Measurements from ENCODE around the gene IKZF5.

IKZF5 gene

DNA sequence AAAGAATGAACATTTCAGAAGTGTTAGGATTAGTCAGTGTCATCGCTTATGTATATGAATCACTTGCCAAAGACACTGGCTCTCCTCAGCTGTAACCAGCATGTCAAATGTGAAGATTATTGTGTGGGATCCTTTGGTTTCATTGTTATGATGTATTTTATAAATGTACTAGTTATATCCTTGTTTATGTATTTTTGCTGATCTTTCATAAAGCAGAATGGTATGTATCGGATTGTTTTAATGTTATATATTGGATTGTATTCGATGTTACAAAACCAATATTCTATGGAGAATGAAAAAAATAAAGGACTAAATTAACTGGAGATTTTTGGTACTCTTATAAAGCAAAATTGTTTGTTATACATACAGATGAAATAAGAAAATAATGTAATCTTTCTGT lies 49.4 kb upstream of the IKZF5 start:
- H3K9me3 ChIP-seq (ENCODE audit: control insufficient read depth, insufficient read depth, low read depth, low read length): no peaks in the 10 kb centered on the region
- H3K27ac ChIP-seq (ENCODE audit: extremely low read depth, low read depth, low read length): no peak overlapping the region
- ChIA-PET CTCF (interaction anchor here (0.6 to 2.5 kb wide), 2 partner anchors 14 to 17 kb away, joined by 3 to 14 read pairs; no protein-coding TSS in a partner anchor), POLR2A (no interaction called here)
- TF ChIP-seq HOXD13 (CRISPR knock-in tag; IDR thresholded peaks at IDR 0.05; ENCODE audit: borderline replicate concordance): no peak
- TF ChIP-seq ZNF239 (tag by site-specific recombination; IDR thresholded peaks at IDR 0.05): no peak
- TF ChIP-seq, protein P1, sequence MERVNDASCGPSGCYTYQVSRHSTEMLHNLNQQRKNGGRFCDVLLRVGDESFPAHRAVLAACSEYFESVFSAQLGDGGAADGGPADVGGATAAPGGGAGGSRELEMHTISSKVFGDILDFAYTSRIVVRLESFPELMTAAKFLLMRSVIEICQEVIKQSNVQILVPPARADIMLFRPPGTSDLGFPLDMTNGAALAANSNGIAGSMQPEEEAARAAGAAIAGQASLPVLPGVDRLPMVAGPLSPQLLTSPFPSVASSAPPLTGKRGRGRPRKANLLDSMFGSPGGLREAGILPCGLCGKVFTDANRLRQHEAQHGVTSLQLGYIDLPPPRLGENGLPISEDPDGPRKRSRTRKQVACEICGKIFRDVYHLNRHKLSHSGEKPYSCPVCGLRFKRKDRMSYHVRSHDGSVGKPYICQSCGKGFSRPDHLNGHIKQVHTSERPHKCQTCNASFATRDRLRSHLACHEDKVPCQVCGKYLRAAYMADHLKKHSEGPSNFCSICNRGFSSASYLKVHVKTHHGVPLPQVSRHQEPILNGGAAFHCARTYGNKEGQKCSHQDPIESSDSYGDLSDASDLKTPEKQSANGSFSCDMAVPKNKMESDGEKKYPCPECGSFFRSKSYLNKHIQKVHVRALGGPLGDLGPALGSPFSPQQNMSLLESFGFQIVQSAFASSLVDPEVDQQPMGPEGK (tag by site-specific recombination; IDR thresholded peaks at IDR 0.05): no peak
- no peak for TF ChIP-seq IKZF3 (tag by site-specific recombination; IDR thresholded peaks at IDR 0.05)
- no peak for TF ChIP-seq ZNF391 (tag by site-specific recombination; IDR thresholded peaks at IDR 0.05; ENCODE audit: borderline replicate concordance, low read depth)
- TF ChIP-seq GLI4 (tag by site-specific recombination; IDR thresholded peaks at IDR 0.05): no peak
- no peak for TF ChIP-seq ZNF610 (tag by site-specific recombination; IDR thresholded peaks at IDR 0.05; ENCODE audit: borderline replicate concordance)
- TF ChIP-seq ZFHX2 (tag by site-specific recombination; conservative IDR thresholded peaks at IDR 0.05): no peak
- TF ChIP-seq SETDB1 (IDR thresholded peaks at IDR 0.05; ENCODE audit: insufficient read length, low read length): no peak
- TF ChIP-seq ZNF404 (tag by site-specific recombination; IDR thresholded peaks at IDR 0.05): no peak
- no peak for TF ChIP-seq ZNF624 (tag by site-specific recombination; IDR thresholded peaks at IDR 0.05)
- no peak for TF ChIP-seq SCRT2 (tag by site-specific recombination; IDR thresholded peaks at IDR 0.05)
- TF ChIP-seq, protein P2, sequence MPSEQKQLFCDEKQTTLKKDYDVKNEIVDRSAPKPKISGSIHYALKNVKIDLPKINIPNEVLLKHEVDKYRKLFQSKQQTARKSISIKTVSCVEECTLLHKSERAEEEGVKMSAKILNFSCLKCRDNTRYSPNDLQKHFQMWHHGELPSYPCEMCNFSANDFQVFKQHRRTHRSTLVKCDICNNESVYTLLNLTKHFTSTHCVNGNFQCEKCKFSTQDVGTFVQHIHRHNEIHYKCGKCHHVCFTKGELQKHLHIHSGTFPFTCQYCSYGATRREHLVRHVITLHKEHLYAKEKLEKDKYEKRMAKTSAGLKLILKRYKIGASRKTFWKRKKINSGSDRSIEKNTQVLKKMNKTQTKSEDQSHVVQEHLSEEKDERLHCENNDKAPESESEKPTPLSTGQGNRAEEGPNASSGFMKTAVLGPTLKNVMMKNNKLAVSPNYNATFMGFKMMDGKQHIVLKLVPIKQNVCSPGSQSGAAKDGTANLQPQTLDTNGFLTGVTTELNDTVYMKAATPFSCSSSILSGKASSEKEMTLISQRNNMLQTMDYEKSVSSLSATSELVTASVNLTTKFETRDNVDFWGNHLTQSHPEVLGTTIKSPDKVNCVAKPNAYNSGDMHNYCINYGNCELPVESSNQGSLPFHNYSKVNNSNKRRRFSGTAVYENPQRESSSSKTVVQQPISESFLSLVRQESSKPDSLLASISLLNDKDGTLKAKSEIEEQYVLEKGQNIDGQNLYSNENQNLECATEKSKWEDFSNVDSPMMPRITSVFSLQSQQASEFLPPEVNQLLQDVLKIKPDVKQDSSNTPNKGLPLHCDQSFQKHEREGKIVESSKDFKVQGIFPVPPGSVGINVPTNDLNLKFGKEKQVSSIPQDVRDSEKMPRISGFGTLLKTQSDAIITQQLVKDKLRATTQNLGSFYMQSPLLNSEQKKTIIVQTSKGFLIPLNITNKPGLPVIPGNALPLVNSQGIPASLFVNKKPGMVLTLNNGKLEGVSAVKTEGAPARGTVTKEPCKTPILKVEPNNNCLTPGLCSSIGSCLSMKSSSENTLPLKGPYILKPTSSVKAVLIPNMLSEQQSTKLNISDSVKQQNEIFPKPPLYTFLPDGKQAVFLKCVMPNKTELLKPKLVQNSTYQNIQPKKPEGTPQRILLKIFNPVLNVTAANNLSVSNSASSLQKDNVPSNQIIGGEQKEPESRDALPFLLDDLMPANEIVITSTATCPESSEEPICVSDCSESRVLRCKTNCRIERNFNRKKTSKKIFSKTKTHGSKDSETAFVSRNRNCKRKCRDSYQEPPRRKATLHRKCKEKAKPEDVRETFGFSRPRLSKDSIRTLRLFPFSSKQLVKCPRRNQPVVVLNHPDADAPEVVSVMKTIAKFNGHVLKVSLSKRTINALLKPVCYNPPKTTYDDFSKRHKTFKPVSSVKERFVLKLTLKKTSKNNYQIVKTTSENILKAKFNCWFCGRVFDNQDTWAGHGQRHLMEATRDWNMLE (tag by site-specific recombination; conservative IDR thresholded peaks at IDR 0.05; ENCODE audit: low read depth): no peak
- no peak for TF ChIP-seq KLF8 (tag by site-specific recombination; IDR thresholded peaks at IDR 0.05)
- TF ChIP-seq BCL11B (tag by site-specific recombination; IDR thresholded peaks at IDR 0.05; ENCODE audit: low read depth): no peak
- TF ChIP-seq, protein P3, sequence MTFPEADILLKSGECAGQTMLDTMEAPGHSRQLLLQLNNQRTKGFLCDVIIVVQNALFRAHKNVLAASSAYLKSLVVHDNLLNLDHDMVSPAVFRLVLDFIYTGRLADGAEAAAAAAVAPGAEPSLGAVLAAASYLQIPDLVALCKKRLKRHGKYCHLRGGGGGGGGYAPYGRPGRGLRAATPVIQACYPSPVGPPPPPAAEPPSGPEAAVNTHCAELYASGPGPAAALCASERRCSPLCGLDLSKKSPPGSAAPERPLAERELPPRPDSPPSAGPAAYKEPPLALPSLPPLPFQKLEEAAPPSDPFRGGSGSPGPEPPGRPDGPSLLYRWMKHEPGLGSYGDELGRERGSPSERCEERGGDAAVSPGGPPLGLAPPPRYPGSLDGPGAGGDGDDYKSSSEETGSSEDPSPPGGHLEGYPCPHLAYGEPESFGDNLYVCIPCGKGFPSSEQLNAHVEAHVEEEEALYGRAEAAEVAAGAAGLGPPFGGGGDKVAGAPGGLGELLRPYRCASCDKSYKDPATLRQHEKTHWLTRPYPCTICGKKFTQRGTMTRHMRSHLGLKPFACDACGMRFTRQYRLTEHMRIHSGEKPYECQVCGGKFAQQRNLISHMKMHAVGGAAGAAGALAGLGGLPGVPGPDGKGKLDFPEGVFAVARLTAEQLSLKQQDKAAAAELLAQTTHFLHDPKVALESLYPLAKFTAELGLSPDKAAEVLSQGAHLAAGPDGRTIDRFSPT (tag by site-specific recombination; IDR thresholded peaks at IDR 0.05): no peak
- TF ChIP-seq KLF10 (tag by site-specific recombination; IDR thresholded peaks at IDR 0.05): no peak
- TF ChIP-seq MZF1 (tag by site-specific recombination; IDR thresholded peaks at IDR 0.05; ENCODE audit: borderline replicate concordance): no peak
- TF ChIP-seq ZNF792 (tag by site-specific recombination; IDR thresholded peaks at IDR 0.05): no peak
- H3K36me3 ChIP-seq (ENCODE audit: control insufficient read depth in 2 of 2, insufficient read depth in 1 of 2, low read length in 2 of 2): peaks cover 3 to 6% of the 10 kb centered on the region in 2 experiments; a peak in 1 of 3 replicates
- H3K4me1 ChIP-seq (ENCODE audit: control insufficient read depth, insufficient read depth, low read length): no peaks in the 10 kb centered on the region
- H3K4me3 ChIP-seq (ENCODE audit: low read depth, low read length): no peak overlapping the region

All from HEK293 (cell line).